Mucosa of stomach (tissue), 1 donor: Measurements from ENCODE around the gene KIAA1614.

Experiments used
- H3K27me3 ChIP-seq: one replicate; pipeline ENCODE4 v1.7.0; 2013; ENCODE audit warnings: mild to moderate bottlenecking, low read length; ENCODE audit not compliant: control insufficient read depth, insufficient read depth
- H3K36me3 ChIP-seq: one replicate; pipeline ENCODE4 v1.7.0; 2013; ENCODE audit warnings: low read length; ENCODE audit not compliant: control insufficient read depth, insufficient read depth
- H3K4me1 ChIP-seq: one replicate; pipeline ENCODE4 v1.7.0; 2013; ENCODE audit warnings: mild to moderate bottlenecking, low read length; ENCODE audit not compliant: control insufficient read depth, insufficient read depth
- H3K4me3 ChIP-seq: one replicate; pipeline ENCODE4 v1.7.0; 2013; ENCODE audit warnings: low read length
- H3K9ac ChIP-seq: one replicate; pipeline ENCODE4 v1.7.0; 2013; ENCODE audit warnings: mild to moderate bottlenecking, low read length, moderate library complexity
- H3K9me3 ChIP-seq: one replicate; pipeline ENCODE4 v1.7.0; 2013; ENCODE audit warnings: mild to moderate bottlenecking, low read length, moderate library complexity; ENCODE audit not compliant: control insufficient read depth
- donor health status: Pancreatic carcinoma.

The KIAA1614 gene

DNA sequence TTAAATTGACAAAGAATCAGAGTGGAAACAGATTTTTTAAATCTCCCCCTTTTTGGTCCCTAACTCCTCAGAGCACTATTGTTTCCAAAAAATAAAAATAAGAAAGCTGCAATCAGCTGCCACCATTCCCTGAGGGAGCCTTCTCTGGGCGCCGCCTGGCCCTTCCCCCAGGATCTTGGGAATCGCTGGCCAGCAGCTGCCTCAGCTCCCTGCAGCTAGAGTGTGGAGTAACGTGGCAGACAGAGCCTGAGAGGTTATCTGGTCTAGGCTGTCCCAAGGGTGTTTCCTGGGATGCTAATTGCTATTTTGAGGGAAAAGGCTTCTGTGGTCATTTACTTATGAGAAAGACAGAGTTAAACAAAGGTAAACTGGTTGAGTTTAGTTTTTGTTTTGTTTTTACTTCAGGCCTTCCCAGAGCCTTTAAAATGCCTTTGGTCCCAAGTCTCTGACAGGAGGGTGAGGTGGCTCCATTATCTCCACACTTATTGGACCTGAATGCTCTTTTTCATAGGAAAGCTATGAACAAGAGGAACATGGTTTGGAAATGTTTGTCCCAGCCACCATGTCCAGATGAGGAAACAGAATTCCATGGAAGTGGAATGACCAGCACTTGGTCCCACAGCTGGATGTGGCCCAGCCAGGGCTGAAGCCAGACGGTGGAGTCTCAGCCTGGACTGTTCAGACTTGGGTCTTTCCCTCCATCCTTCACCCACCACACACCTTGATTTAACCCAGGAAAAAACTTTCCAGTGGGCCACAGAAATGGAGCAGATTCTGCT, 14.1 kb upstream of the KIAA1614 start:
- no peak overlapping the region for H3K9ac ChIP-seq
- H3K27me3 ChIP-seq = no peaks in the 10 kb centered on the region
- H3K36me3 ChIP-seq = no peaks in the 10 kb centered on the region
- no peaks in the 10 kb centered on the region for H3K4me1 ChIP-seq
- no peaks in the 10 kb centered on the region for H3K9me3 ChIP-seq
- H3K4me3 ChIP-seq = no peak overlapping the region

GRCh38 chr1:180899262-180899661, 13.4 kb upstream of the KIAA1614 start:
- Histone ChIP-seq H3K36me3 (no peaks in the 10 kb centered on the region), H3K9me3 (no peaks in the 10 kb centered on the region), H3K4me3 (no peak overlapping the region), H3K27me3 (no peaks in the 10 kb centered on the region), H3K4me1 (no peaks in the 10 kb centered on the region), H3K9ac (no peak overlapping the region)

DNA sequence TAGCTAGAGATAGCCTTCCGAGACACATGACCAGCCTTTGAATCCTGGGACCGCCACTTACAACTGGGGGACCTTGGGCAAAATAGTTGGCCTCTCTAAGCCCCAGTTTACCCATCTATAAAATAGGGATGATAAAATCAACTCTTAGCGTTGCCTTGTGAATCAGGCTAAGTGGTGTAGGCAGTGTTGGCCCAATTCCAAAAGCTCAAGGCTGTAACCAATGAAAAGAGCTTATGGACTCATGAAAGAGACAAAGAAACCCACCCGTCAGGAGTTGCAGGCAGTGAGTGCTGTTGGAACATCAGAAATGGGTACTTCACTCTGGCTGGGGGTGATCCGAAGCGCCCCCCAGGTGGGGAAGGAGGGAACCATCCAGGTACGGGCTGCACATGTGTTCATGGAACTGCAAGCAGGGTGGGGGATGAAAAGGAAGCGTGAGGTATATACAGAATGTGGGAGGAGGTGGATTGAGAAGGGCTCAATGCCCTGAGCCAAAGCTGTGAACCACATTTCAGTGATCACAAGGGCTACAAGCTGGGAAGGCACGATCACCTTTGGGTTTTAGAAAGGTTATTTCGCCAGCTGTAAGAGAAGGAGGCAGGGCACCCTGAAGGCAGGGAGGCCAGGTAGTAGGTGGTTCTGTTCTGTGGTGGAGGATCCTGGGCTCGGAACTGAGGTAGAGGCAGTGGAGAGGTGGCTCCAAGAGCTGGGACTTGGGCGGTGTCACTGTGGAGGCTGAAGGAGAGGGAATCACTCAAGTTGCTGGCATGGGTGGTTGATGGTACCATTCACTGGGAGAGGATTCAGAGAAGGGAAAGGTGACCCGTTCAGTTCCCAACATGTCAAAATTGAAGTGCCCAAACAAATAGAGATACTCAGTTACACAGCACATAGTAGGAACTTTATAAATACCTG, 11.4 kb upstream of the KIAA1614 start:
- H3K9me3 ChIP-seq = no peaks in the 10 kb centered on the region
- no peaks in the 10 kb centered on the region for H3K27me3 ChIP-seq
- H3K36me3 ChIP-seq = no peaks in the 10 kb centered on the region
- H3K4me1 ChIP-seq = no peaks in the 10 kb centered on the region
- H3K9ac ChIP-seq = no peak overlapping the region
- H3K4me3 ChIP-seq = no peak overlapping the region

DNA sequence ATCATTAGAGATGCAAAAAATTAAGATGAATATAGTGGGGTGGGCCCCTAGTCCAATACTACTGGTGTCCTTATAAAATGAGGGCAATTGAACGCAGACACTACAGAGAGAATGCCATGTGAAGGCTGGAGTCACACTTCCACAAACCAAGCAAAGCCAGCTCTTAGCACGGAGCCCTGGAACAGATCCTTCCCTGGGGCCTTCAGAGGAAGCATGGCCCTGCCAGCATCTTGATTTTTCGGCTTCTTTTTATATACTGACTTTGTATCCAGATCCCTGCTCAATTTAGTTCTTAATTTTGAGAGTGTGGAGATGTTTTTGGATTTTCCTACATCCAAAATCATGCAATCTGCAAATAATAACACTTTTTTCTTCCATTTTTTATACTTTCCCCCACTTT, 10.2 kb upstream of the KIAA1614 start:
- no peaks in the 10 kb centered on the region for H3K27me3 ChIP-seq
- H3K36me3 ChIP-seq = no peaks in the 10 kb centered on the region
- H3K4me1 ChIP-seq = no peaks in the 10 kb centered on the region
- no peak overlapping the region for H3K4me3 ChIP-seq
- H3K9ac ChIP-seq = no peak overlapping the region
- no peaks in the 10 kb centered on the region for H3K9me3 ChIP-seq

DNA sequence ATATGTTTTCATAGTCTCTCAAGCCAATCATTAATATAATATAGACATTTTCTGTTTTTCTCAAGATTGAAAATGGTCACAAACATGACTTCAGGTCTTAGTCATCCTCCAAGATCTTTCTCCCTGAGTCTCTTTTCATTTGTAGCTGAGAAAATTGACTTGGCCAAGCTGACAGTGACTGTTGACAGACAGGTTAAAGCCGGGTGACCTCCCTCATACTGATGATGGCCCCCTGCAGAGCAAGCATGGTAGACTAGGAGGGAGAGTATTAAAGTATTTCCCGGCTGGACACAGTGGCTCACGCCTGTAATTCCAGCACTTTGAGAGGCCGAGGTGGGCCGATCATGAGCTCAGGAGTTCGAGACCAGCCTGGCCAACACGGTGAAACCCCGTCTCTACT, 6.8 kb upstream of the KIAA1614 start:
- peaks cover 3% of the 10 kb centered on the region for H3K27me3 ChIP-seq
- H3K9me3 ChIP-seq = no peaks in the 10 kb centered on the region
- H3K4me3 ChIP-seq = no peak overlapping the region
- no peak overlapping the region for H3K9ac ChIP-seq
- no peaks in the 10 kb centered on the region for H3K4me1 ChIP-seq
- no peaks in the 10 kb centered on the region for H3K36me3 ChIP-seq

DNA sequence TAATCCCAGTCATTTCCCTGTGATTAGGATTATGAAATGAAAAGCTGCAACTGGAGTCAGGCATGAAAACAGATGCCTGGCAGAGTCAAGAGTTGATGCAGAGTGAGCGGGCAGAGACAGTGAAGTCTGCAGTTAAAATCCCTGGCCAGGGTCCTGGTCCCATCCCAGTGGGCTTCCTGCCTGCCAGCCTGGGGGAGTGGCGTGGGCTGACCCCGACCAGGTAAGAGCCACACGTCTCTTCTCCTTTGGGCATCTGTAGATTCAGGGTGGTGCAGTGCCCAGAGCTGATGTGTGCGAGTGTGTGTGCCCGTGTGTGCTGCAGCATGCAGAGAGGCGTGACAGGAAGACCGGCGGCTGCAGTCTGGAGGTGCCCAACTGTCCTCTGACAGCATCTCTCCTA, 6.2 kb upstream of the KIAA1614 start:
- H3K9me3 ChIP-seq = no peaks in the 10 kb centered on the region

DNA sequence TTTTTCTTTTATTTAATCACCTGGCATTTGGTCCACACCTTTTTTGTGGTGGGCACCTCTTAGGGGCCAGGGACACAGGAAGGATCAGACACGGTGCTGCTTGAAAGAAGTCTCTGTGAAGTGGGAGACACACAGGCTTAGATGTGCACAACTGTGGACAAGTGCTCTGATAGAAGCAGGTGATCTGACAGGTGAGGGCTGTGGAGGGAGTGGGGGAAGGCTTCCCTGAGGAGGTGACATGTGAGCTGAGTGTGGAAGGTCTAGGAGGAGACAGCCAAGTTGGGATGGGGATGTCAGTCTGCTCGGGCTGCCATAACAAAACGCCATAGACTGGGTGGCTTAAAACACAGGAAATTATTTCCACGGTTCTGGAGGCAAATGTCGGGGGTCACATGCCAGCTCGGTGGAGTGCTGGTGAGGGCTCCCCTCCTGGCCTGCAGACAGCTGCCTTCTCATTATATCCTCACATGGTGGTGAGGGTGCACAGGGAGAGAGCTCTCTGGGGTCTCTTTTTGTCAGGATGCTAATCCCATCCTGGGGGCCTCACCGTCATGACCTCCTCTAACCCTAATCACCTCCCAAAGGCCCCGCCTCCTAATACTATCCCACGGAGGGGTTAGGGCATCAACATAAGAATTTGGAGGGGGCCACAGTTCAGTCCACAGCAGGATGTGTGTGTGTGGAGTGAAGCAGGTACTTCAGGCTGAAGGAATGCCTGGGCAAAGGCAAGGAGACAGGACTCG, 5.2 kb upstream of the KIAA1614 start:
- Histone ChIP-seq H3K4me3 (no peak overlapping the region), H3K9ac (no peak overlapping the region), H3K27me3 (peaks cover 14% of the 10 kb centered on the region), H3K9me3 (no peaks in the 10 kb centered on the region), H3K4me1 (peaks cover 8% of the 10 kb centered on the region), H3K36me3 (no peaks in the 10 kb centered on the region)

More for the DNA sequence above, 6.2 kb upstream of the KIAA1614 start:
- no peaks in the 10 kb centered on the region for H3K36me3 ChIP-seq
- no peak overlapping the region for H3K4me3 ChIP-seq
- H3K9ac ChIP-seq = no peak overlapping the region
- peaks cover 2% of the 10 kb centered on the region for H3K4me1 ChIP-seq
- H3K27me3 ChIP-seq = peaks cover 4% of the 10 kb centered on the region

DNA sequence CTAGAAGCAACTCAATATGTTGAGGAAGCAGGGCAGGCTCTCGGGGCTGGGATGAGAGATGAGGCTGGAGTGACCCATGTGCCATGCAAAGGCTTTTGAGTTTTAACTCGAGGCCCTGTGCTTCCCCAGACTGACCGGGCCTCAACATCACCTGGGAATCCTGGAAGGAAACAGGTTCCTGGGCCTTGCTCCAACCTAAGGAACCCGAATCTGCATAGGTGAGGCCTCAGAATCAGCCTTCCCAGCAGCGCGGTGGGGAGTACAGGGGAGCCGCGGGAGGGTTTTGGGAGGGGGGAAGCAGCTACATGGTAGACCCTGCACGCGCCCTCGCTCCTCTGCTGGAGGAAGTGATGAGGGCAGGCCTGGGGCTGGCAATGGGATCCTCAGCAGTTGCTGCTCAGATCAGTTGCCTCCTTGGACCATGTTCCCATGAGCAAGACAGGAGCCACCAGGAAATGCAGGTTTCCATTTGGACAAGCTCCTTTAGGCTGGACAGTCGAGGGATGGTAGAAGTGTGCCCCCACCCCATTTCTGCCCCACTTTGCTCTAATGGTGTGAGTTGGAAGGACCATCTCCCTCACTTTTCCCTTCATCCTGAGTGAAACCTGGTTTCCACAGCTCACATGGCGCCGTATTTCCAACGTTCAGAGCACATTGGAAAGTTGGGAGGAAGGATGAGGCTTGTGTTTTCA, 4.5 kb upstream of the KIAA1614 start:
- H3K9ac ChIP-seq = no peak overlapping the region
- H3K27me3 ChIP-seq = peaks cover 21% of the 10 kb centered on the region
- no peak overlapping the region for H3K4me3 ChIP-seq
- H3K36me3 ChIP-seq = no peaks in the 10 kb centered on the region
- H3K4me1 ChIP-seq = peaks cover 8% of the 10 kb centered on the region
- H3K9me3 ChIP-seq = no peaks in the 10 kb centered on the region

DNA sequence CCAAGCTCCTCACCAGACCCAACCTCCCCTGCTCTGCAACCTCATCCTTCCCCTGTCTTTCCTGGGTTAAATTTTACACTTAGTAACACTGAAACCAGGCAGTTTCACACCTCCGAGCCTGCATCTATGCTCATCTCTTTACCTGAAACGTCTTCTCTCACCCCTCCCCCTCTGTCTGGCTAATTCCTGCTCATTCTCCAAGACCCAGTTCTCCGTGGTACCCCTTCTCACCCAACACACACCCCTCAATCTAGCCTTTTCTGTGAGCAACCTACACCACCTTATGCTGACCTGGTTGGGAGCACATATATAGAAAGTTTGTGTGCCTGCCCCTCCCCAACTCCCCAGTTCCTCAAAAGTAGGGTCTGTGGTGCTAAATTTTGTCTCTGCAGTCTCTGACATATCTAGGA, 3.7 kb upstream of the KIAA1614 start:
- H3K27me3 ChIP-seq = peaks cover 26% of the 10 kb centered on the region

DNA sequence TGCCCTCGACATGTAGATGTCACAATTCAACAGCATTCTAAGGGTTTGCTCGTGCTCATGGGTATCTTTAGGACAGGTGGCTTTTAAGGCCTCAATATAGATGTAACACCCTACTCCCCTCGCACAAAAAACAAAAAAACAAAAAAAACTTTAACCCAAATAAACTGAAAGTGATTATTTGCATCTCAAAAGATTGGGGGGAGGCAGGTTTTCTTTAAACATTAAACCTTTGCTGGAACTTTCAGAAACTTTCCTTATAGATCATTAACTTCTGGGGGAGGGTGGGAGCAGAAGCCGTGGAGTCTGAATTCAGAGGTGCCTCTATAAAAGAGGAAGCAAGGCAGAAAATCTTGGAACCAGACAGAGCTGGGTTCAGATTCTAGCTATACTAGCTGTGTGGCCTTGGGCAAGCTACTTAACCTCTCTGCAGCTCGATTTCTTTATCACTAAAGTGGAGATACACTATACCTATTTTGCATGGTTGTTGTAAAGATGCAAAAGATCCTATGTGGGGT, 3.2 kb upstream of the KIAA1614 start:
- peaks cover 8% of the 10 kb centered on the region for H3K4me1 ChIP-seq
- no peak overlapping the region for H3K9ac ChIP-seq
- H3K36me3 ChIP-seq = no peaks in the 10 kb centered on the region
- H3K27me3 ChIP-seq = peaks cover 26% of the 10 kb centered on the region
- H3K4me3 ChIP-seq = no peak overlapping the region
- no peaks in the 10 kb centered on the region for H3K9me3 ChIP-seq

More for the DNA sequence above, 3.7 kb upstream of the KIAA1614 start:
- H3K36me3 ChIP-seq = no peaks in the 10 kb centered on the region
- H3K9me3 ChIP-seq = no peaks in the 10 kb centered on the region
- peaks cover 8% of the 10 kb centered on the region for H3K4me1 ChIP-seq
- no peak overlapping the region for H3K4me3 ChIP-seq
- H3K9ac ChIP-seq = no peak overlapping the region

DNA sequence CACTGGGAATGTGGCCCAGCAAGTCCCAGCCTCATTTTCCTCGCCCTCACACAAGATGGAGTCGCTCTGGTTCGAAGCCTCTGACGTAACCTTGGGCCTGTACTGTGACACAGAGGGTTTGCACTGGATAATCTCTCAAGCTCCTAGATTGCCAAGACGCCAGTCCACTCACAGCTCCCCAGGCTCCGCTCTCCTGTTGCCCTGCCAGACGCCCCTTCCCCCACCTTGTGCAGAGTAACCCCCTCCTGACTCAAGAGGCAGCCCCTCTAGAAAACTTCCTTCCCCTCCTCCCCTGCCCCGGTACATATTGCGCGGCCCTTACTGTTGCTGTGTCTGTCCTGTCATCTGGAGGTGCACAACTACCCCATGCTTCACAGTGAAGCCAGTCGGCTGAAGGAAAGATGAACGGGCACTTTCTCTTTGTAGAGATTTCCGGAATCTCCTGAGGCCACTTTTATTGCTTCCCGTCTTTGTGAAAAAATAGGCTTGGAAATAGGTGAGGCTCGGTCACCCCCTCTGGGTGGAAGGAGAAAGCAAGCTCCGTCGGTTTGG, 981 bp upstream of the KIAA1614 start:
- peaks cover 8% of the 10 kb centered on the region for H3K4me1 ChIP-seq
- no peaks in the 10 kb centered on the region for H3K9me3 ChIP-seq
- no peaks in the 10 kb centered on the region for H3K36me3 ChIP-seq
- H3K27me3 ChIP-seq = peaks cover 26% of the 10 kb centered on the region
- H3K4me3 ChIP-seq = peak overlapping the region; percentile 14
- H3K9ac ChIP-seq = peak overlapping the region; percentile 34
